Fibroblast of the aortic adventitia (primary cell): ENCODE measurements around the gene TESK1. TPM values are rescaled to one million over a fixed set of nuclear protein-coding genes. Genes with fewer than 3 reads are reported as not detected.

Source experiments
- DNase-seq: peaks from one replicate; pipeline ENCODE4 v3.0.0-alpha.2; 2010; ENCODE audit warnings: low read depth
- H3K4me3 ChIP-seq: 2 replicates; pipeline ENCODE4 v1.5.1; 2011; ENCODE audit warnings: low read depth, mild to moderate bottlenecking, control low read depth, low read length, moderate library complexity
- total RNA-seq: library from RNA; depleted of rRNA; stranded (reverse); fragments of >200 nt; gene quantifications from 2 replicates; pipeline ENCODE4 v1.2.3, GENCODE V29; 2012; ENCODE audit warnings: low replicate concordance
- TF ChIP-seq, protein P1 (sequence below): IDR thresholded peaks from 2 replicates; pipeline ENCODE4 v1.5.1; 2011; ENCODE audit warnings: mild to moderate bottlenecking, low read length, control low read depth, inconsistent platforms; ENCODE audit not compliant: insufficient read depth

Gene TESK1
- total RNA-seq, 1 donor: 13.3 TPM

DNA sequence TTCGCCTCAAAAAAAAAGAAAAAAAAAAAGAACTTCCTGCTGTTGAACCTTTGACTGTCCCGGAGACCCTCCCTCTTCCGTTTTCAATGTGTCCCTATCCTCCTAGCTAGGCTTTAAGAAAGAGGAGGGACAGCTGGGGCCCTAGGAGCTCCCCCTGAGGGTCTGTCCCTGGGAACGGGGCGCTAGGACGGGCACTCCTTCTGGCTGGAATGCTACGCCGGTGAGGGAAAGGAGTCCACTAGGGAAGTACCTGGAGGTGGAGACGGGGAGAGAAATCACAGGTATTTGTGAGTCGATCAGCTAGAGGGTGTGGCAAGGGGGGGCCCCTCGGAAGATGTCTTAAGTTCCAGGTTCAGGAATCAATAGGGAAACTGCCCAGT lies 41.1 kb downstream of the TESK1 start:
- DNase-seq: no peak
- H3K4me3 ChIP-seq: peak overlapping the region; percentile 72
- TF ChIP-seq, protein P1, sequence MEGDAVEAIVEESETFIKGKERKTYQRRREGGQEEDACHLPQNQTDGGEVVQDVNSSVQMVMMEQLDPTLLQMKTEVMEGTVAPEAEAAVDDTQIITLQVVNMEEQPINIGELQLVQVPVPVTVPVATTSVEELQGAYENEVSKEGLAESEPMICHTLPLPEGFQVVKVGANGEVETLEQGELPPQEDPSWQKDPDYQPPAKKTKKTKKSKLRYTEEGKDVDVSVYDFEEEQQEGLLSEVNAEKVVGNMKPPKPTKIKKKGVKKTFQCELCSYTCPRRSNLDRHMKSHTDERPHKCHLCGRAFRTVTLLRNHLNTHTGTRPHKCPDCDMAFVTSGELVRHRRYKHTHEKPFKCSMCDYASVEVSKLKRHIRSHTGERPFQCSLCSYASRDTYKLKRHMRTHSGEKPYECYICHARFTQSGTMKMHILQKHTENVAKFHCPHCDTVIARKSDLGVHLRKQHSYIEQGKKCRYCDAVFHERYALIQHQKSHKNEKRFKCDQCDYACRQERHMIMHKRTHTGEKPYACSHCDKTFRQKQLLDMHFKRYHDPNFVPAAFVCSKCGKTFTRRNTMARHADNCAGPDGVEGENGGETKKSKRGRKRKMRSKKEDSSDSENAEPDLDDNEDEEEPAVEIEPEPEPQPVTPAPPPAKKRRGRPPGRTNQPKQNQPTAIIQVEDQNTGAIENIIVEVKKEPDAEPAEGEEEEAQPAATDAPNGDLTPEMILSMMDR: no peak

DNA sequence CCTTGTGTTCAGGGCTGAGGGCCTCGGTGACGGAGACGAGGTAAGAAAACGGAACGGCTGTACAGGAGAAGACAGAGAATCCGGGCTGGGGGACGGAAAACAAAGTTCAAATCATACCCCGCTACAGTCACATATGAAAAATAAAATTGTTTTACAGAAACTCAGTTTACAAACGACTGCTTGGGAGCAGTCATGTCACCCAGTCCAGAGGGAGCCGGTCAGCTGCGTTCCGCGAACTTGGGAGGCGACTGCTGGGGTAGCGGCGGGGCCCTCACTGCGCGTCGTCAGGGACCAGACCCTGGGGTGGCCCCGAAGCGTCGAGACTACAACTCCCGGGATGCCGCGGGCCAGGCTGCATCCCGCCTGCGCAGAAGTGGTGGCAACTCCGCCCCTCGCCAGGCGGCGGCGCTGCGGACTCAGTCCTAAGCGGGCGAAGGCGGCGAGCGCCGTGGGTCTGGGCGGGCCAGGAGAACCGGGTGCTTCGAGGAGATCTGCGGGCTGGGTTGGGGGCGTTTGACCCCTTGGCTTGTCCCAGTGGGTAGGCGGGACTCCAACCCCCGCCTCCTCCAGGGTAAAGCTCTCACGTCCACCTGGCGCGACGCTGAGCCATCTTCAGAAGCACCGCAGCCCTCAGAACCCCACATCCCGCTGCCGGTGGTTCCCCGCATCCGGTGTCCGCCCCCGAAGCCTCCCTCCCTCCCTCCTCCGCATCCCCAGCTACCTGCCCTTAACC lies 41.6 kb downstream of the TESK1 start:
- peak; percentile 84 for DNase-seq
- H3K4me3 ChIP-seq: peak overlapping the region; percentile 72
- TF ChIP-seq, protein P1: peak; percentile 87

DNA sequence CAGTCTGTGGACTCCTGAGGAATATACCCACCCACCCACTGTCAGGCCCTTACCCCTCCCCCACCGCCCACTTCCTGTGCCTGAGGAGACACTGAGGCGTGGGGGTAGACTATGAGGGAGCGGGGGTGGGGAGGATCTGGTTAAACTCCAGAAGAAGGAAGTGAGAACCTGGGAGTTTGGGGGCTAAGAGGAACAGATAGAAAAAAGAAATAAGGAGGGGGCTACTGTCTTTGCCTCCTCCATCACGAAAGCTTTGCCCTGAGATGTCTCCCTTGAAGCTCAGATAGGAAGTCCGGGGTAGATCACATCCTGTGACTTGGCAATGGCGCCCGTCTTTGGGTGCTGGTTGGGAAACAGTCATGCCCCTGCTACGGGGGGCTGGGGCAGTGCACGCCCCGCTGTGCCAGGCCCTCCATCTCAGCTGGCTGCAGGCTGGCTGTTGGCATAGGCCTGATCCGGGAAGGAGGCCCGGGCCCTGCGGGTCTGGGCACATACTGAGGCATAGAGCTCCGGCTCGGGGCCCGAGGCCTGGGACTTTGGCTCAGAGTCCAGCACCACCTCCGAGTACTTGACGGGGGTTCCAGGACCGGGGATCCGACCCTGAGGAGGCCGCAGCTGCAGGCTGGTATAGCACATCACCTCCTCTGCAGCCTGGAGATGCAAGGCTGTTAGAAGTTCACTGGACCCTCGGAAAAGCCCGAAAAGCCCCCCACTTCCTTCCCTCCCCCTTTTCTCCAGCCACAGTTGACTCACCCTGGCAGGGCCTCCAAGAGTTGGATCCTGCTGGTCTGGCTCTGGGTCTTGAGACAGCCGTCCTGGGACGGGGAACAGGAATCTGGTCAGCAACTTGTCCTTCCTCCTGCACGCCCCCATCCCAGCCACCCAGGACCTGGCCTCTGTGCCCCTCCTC lies 44.6 kb downstream of the TESK1 start:
- peak overlapping the region; percentile 25 for H3K4me3 ChIP-seq
- TF ChIP-seq, protein P1: no peak
- DNase-seq: peak; percentile 71

DNA sequence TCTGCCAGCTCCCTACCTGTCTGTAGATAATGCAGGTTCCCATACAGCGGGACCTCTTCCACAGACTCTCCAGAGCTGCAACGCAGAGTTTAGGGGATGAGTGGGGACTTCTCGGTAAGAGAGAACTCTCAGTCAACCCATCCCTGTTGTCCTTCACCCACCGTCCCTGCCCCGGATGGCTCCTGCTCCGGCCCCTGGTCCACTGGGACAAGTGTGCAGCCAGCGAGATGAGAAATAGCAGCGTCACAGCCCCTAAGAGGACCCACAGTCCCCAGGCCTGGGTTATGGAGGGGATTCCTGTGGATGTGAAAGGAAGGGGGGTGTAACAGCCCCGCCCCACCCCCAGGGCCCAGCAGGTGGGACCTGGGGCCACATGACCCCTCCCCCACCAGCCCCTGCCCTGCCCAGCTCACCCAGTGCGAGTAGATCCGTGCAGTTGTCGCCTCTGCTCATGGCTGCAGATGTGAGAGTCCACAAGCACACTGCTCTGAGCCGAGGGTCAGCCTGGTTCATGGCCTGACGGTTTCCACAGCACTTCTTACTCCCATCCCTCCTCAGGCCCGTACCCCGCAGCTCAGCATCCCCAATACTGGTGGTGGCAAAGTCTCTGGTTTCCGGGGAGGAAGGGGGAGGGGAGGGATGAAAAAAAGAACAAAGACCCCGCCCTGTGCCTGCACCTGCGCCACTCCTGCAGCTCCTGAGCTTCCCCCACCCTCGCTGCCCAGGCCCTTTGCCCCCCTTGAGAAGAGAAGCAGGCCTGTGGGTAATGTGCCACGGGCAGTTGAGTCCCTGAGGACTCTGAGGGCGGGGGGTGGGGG lies 45.5 kb downstream of the TESK1 start, which contains the start of gene SIT1:
TSS of gene SIT1 (minus strand) at position 591 of the 818 bp plus-strand sequence. CDS start at position 513, 78 bp downstream.
- TF ChIP-seq, protein P1: no peak
- DNase-seq: no peak
- peak within 1 kb of the TSS; percentile 25 for H3K4me3 ChIP-seq

DNA sequence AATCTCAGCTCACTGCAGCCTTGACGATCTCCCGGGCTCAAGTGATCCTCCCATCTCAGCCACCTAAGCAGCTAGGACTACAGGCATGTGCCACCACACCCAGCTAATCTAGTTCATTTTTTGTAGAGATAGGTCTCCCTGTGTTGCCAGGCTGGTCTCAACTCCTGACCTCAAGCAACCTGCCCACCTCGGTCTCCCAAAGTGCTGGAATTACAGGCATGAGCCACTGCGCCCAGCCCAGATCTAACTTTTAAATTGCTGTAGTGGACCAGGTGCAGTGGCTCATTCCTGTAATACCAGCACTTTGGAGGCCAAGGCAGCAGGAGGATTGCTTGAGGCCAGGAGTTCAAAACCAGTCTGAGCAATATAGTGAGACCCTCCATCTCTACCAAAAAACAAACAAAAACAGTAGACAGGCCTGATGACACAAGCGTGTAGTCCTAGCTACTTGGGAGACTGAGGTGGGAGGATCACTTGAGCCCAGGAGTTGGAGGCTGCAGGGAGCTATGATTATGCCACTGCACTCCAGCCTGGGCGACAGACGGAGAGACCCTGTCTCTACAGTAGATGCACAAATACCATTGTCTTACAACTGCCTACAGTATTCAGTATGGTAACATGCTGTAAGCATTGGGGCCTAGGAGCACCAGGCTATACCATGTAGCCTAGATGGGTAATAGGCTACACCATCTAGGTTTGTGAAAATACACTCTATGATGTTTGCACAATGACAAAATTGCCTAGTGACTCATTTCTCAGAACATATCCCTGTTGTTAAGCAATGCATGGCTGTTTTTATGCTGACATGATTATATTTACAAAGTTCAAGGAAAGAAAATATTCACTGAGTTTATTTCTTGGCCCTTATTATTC lies 47.1 kb downstream of the TESK1 start:
- DNase-seq: peak; percentile 52
- TF ChIP-seq, protein P1: no peak
- no peak overlapping the region for H3K4me3 ChIP-seq
